A673 (cell line): ENCODE data around the gene HRH1. TPM values are rescaled to one million over a fixed set of nuclear protein-coding genes. Genes with fewer than 3 reads are reported as not detected.

Source experiments
- BruUV-seq: library from RNA; stranded (reverse); fragments of 400-500 nt; replicated peaks from 2 replicates; lab custom pipeline; 2021; lab: Mats Ljungman, UMichigan
- CTCF ChIA-PET: fragments of 300-600 bp; sonication (Branson Sonifier 250); formaldehyde crosslinking; loops from one replicate; lab custom pipeline; 2022; ENCODE audit warnings: antibody characterized with exemption; lab: Charles Lee
- POLR2A ChIA-PET: fragments of 300-600 bp; sonication (Branson Sonifier 250); formaldehyde crosslinking; loops from one replicate; lab custom pipeline; 2022; ENCODE audit warnings: antibody characterized with exemption; ENCODE audit not compliant: low non-redundant PET; lab: Charles Lee
- DNase-seq: peaks from one replicate; pipeline ENCODE4 v3.0.0-alpha.2; 2015; ENCODE audit warnings: low spot score
- H3K27ac ChIP-seq: fragments of 200-600 bp; sonication (generic); 2 replicates; pipeline ENCODE4 v1.5.1; 2016; ENCODE audit warnings: mixed run types, low read depth, mild to moderate bottlenecking, mixed read lengths, antibody characterized with exemption, low read length; ENCODE audit not compliant: poor library complexity, severe bottlenecking
- H3K27me3 ChIP-seq: fragments of 200-600 bp; sonication (generic); replicated peaks from 2 replicates; pipeline ENCODE4 v1.6.1; 2017; ENCODE audit warnings: mixed run types, low read depth, mild to moderate bottlenecking, mixed read lengths, antibody characterized with exemption, low read length; ENCODE audit not compliant: insufficient read depth, poor library complexity
- H3K36me3 ChIP-seq: fragments of 200-600 bp; sonication (generic); 2 replicates; pipeline ENCODE4 v1.6.1; 2016; ENCODE audit warnings: mixed run types, mild to moderate bottlenecking, mixed read lengths, antibody characterized with exemption, low read length; ENCODE audit not compliant: insufficient read depth, poor library complexity, severe bottlenecking
- H3K4me1 ChIP-seq: fragments of 200-600 bp; sonication (generic); 2 replicates; pipeline ENCODE4 v1.6.1; 2017; ENCODE audit warnings: mixed run types, mild to moderate bottlenecking, mixed read lengths, antibody characterized with exemption, low read length; ENCODE audit not compliant: insufficient read depth, poor library complexity, severe bottlenecking
- H3K4me3 ChIP-seq: fragments of 200-600 bp; sonication (generic); 2 replicates; pipeline ENCODE4 v1.5.1; 2016; ENCODE audit warnings: low read depth, mixed run types, mild to moderate bottlenecking, mixed read lengths, low read length; ENCODE audit not compliant: poor library complexity, severe bottlenecking
- H3K9me3 ChIP-seq: fragments of 200-600 bp; sonication (generic); 2 replicates; pipeline ENCODE4 v1.6.1; 2016; ENCODE audit warnings: mixed run types, low read depth, mild to moderate bottlenecking, mixed read lengths, antibody characterized with exemption, low read length; ENCODE audit not compliant: poor library complexity, severe bottlenecking
- EZH2 ChIP-seq: fragments of 200-600 bp; sonication (generic); IDR thresholded peaks from 2 replicates; pipeline ENCODE4 v1.6.1; 2017; ENCODE audit warnings: borderline replicate concordance, low read depth, mild to moderate bottlenecking, mixed read lengths, antibody characterized with exemption, low read length; ENCODE audit not compliant: poor library complexity, severe bottlenecking
- intact Hi-C: fragments of 100-400 bp; cut with micrococcal nuclease; formaldehyde crosslinking; loops from one replicate; pipeline ENCODE4 v1.10.0; 2022; ENCODE audit not compliant: unreplicated experiment
- total RNA-seq: library from RNA; stranded (reverse); gene quantifications from 2 replicates; pipeline ENCODE4 v1.2.3, GENCODE V29; 2021
- TF ChIP-seq, protein P1 (sequence below): fragments of 300-800, 200-600 bp; sonication (generic); conservative IDR thresholded peaks from 2 replicates; pipeline ENCODE4 v1.5.1; 2017; ENCODE audit warnings: low read depth, mild to moderate bottlenecking, antibody characterized with exemption, low read length, moderate library complexity, mixed read lengths

HRH1 gene
- total RNA-seq, 1 experiment from 2014 or later, result 0.92 TPM

GRCh38 chr3:11285471-11285870 is 131.2 kb downstream of the HRH1 start:
- H3K9me3 ChIP-seq, result no peaks in the 10 kb centered on the region
- no TSS peak for BruUV-seq
- no peak overlapping the region for H3K27ac ChIP-seq
- no peaks in the 10 kb centered on the region for H3K36me3 ChIP-seq
- CTCF ChIA-PET, result no interaction called here
- peaks cover 77% of the 10 kb centered on the region for H3K4me1 ChIP-seq
- H3K4me3 ChIP-seq, result no peak overlapping the region
- TF ChIP-seq EZH2, result no peak
- TF ChIP-seq, protein P1, sequence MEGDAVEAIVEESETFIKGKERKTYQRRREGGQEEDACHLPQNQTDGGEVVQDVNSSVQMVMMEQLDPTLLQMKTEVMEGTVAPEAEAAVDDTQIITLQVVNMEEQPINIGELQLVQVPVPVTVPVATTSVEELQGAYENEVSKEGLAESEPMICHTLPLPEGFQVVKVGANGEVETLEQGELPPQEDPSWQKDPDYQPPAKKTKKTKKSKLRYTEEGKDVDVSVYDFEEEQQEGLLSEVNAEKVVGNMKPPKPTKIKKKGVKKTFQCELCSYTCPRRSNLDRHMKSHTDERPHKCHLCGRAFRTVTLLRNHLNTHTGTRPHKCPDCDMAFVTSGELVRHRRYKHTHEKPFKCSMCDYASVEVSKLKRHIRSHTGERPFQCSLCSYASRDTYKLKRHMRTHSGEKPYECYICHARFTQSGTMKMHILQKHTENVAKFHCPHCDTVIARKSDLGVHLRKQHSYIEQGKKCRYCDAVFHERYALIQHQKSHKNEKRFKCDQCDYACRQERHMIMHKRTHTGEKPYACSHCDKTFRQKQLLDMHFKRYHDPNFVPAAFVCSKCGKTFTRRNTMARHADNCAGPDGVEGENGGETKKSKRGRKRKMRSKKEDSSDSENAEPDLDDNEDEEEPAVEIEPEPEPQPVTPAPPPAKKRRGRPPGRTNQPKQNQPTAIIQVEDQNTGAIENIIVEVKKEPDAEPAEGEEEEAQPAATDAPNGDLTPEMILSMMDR, result no peak
- intact Hi-C loops, result no loop called here
- DNase-seq, result no peak
- no peaks in the 10 kb centered on the region for H3K27me3 ChIP-seq
- POLR2A ChIA-PET, result no interaction called here

DNA sequence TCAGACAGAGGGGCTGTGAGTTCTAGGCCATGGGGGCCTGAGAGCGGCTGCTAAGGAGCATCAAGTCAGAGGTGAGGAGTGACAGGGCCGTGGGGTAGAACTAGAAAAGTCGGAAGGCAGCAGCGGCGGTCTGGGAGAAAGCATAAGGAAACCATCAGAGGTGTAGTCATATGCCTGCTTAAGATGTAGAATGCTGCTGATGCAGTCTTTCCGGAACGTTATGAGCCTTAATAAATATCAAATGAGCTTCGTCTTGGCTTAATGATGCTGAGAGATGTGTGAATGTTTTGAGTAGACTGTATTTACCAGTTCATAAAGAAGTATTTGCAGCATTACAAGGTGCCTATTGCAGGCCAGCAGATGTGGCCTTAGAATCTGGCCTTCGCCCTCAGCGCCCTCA is 133.1 kb downstream of the HRH1 start:
- no peak overlapping the region for H3K4me3 ChIP-seq
- no peaks in the 10 kb centered on the region for H3K27me3 ChIP-seq
- intact Hi-C loops, result no loop called here
- ChIA-PET POLR2A (no interaction called here), CTCF (no interaction called here)
- no TSS peak for BruUV-seq
- H3K4me1 ChIP-seq, result peaks cover 80% of the 10 kb centered on the region
- no peaks in the 10 kb centered on the region for H3K36me3 ChIP-seq
- no peaks in the 10 kb centered on the region for H3K9me3 ChIP-seq
- TF ChIP-seq, protein P1, result no peak
- TF ChIP-seq EZH2, result no peak
- H3K27ac ChIP-seq, result peak overlapping the region; percentile 93
- DNase-seq, result peak; percentile 32

DNA sequence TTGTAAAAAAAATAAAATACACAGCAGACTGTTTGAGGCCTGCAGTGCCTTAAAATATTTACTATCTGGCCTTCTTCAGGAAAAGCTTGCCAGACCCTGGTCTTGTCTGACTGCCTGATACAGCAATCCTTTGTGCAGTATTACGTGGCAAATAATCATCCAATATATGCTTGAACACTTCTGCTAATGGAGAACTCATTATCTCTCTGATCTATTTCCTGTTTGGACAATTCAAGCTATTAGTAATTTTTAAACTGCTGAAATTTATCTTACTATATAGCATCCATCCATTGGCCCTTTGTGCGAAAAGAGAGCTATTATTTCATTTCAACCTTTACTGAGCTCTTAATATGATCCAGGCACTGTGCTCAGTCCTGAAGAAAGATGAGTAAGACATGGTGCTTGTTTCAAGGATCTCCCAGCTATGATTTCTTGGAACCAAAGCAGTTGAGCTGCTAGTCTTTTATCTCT is 133.8 kb downstream of the HRH1 start:
- H3K4me3 ChIP-seq, result peak overlapping the region; percentile 1
- H3K27me3 ChIP-seq, result no peaks in the 10 kb centered on the region
- TF ChIP-seq, protein P1, result no peak
- TF ChIP-seq EZH2, result no peak
- peak overlapping the region; percentile 93 for H3K27ac ChIP-seq
- H3K4me1 ChIP-seq, result peaks cover 74% of the 10 kb centered on the region
- no TSS peak for BruUV-seq
- H3K36me3 ChIP-seq, result no peaks in the 10 kb centered on the region
- ChIA-PET CTCF (interaction anchor here (1.1 kb wide), 1 partner anchor 16 kb away, joined by 3 read pairs; the partner anchor contains the start of gene ATG7), POLR2A (interaction anchor here (0.5 to 1.0 kb wide), 3 partner anchors 15 to 221 kb away, joined by 3 to 8 read pairs (median 5); partner anchors contain the start of gene ATG7)
- DNase-seq, result peak; percentile 81
- H3K9me3 ChIP-seq, result no peaks in the 10 kb centered on the region
- intact Hi-C loops, result loop anchor here (2.0 kb wide), 1 partner anchor 79 kb away; no protein-coding TSS in a partner anchor
